Ecto neural progenitor cell (in vitro differentiated cells): ENCODE data around the gene EEF1A1.
A peak's percentile ranks its signal among the peaks of the same experiment; 100 is the strongest.
"Not testable (repeated sequence)": the region's sequence is repeated elsewhere in the genome, so short reads cannot be mapped to it uniquely, and the experiment has no call there.

Source experiments
- DNase-seq: peaks from one replicate; pipeline ENCODE4 v3.0.0-alpha.2; 2018; ENCODE audit warnings: low spot score

Gene EEF1A1

DNA sequence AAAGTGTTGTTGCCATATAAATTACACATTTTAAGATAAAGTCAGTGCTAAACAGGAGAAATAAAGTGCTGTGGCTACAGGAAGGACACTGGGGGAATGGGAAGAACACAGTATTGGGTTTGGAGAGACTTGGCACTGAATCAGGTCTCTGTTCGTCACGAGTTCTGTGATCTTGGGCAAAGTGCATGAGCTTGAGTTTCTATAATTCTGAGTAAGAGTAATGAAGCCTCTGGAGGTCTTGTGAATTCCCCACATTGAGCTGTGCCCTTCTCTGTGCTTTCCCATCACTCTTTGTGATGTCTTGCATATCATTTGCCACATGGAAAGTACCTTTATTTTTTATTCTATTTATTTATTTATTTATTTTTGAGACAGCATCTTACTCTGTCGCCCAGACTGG, 16.8 kb upstream of the EEF1A1 start:
- no peak for DNase-seq

GRCh38 chr6:73534628-73535027, 13.8 kb upstream of the EEF1A1 start:
- DNase-seq, result no peak

DNA sequence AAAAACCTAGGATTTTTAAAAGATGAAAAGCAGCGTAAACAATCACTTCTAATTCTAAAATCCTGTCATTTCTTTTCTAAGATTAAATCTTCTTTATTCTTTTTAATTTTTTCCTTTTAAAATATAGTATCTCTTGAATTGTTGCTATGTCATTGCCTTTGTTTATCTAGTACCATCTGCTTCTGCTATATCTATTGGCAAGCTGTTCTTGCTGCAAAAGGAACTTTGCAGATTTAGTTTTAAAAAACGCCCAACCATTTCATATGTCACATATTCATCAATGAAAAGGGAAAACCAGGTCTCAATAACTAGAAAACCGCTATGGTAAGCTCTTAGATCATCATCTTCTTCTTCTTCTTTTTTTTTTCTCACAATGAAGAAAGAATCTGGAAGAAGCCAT, 11.5 kb upstream of the EEF1A1 start:
- DNase-seq, result no peak

- no peak for DNase-seq
Measured at GRCh38 chr6:73528897-73529296, 8.1 kb upstream of the EEF1A1 start.

- DNase-seq, result no peak
Measured at GRCh38 chr6:73525546-73526330, 4.9 kb upstream of the EEF1A1 start.

DNA sequence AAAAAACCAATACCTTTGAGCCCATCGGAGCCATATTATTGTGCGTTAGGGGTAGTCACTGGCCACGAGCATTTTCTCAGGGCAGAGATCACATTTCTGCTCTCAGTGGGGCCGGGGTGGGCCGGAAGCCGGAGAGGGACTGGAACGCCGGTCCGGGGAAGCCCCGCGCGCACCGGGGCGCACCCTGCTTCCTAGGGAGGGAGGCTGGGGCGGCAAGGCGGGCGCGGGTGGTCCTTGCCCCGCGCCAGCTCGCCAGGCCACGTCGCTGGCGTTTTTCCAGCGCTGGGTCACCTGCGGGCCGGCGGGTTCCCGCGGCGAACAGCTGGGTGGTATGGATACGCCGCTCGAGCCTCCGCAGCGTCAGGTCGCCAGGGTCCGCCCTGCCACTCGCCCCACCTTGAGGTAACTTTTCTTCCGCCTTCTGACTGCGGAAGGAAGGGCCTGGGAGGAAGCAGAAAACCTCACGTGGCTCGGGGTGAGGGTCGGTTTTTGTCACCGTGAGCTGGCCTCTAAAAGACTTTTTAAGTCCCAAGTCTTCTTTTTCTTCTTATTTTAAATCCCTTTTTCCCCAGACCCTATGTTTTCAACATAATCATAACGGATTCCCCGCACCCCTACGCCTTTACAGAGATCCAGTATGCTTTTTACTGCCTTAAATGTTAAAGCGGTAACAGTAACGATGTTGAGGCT, 2.7 kb upstream of the EEF1A1 start:
- DNase-seq, result no peak

- DNase-seq, result no peak
Measured at GRCh38 chr6:73521351-73521985, 636 bp upstream of the EEF1A1 start.

DNA sequence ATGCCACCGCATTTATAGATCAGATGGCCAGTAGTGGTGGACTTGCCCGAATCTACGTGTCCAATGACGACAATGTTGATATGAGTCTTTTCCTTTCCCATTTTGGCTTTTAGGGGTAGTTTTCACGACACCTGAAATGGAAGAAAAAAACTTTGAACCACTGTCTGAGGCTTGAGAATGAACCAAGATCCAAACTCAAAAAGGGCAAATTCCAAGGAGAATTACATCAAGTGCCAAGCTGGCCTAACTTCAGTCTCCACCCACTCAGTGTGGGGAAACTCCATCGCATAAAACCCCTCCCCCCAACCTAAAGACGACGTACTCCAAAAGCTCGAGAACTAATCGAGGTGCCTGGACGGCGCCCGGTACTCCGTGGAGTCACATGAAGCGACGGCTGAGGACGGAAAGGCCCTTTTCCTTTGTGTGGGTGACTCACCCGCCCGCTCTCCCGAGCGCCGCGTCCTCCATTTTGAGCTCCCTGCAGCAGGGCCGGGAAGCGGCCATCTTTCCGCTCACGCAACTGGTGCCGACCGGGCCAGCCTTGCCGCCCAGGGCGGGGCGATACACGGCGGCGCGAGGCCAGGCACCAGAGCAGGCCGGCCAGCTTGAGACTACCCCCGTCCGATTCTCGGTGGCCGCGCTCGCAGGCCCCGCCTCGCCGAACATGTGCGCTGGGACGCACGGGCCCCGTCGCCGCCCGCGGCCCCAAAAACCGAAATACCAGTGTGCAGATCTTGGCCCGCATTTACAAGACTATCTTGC, 725 bp downstream of the EEF1A1 start:
- DNase-seq, result peak; percentile 70

GRCh38 chr6:73518982-73519881, 1.6 kb downstream of the EEF1A1 start:
- not testable (repeated sequence) for DNase-seq

DNA sequence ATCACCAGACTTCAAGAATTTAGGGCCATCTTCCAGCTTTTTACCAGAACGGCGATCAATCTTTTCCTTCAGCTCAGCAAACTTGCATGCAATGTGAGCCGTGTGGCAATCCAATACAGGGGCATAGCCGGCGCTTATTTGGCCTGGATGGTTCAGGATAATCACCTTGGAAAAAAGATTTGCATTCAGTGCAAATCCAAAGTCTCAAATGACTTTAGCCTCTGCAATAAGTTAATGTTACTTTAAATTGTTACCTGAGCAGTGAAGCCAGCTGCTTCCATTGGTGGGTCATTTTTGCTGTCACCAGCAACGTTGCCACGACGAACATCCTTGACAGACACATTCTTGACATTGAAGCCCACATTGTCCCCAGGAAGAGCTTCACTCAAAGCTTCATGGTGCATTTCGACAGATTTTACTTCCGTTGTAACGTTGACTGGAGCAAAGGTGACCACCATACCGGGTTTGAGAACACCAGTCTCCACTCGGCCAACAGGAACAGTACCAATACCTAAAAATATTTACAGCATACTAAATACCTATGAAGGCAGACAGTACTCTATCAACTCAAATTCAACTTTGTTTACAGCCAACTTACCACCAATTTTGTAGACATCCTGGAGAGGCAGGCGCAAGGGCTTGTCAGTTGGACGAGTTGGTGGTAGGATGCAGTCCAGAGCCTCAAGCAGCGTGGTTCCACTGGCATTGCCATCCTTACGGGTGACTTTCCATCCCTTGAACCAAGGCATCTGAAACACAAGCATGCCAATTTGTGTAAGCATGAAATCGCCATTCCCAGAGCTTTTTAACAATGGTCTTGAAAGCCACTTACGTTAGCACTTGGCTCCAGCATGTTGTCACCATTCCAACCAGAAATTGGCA, 2.5 kb downstream of the EEF1A1 start:
- DNase-seq, result not testable (repeated sequence)

DNA sequence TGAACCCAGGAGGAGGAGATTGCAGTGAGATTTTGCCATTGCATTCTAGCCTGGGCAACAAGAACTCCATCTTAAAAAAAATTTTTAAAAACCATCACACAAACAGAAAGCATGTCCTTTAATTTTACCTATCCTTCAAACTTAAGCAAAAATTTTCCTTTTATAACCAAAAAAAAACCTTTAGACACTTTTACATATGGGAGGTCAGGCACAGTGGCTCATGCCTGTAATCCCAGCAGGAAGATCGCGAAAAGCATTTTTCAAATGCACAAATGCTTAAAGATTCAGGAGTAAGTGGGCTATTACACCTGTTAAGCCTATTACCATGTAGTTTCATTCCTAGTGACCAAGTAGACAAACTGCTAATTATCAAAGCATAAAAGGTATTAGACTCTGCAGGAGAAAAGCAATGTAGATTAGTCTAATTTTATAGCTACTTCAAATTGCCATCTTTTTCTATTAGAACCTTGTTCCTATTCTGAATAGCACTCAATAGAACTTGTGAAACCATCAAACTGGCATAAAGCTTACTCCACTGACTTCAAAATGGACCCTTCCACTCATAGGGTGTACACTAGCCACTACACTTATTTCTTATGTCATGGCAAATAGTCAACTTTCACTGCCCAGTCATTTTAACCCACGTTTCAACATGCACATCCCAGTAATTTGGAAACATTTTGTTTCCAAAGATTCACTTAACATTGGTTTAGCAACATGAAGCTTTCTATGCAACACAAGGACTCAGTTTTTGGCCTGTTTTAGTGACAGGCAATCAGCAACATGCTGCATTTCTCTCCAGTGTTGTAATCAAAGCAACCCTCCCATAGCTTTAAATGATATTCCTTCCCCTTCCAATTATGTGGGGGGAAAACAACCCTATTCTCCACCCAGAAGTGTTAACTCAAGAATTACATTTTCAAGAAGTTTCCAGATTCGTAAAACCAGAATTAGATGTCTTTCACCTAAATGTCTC, 4.0 kb downstream of the EEF1A1 start:
- no peak for DNase-seq

GRCh38 chr6:73515204-73515655, 5.6 kb downstream of the EEF1A1 start:
- DNase-seq, result no peak

GRCh38 chr6:73514746-73515110, 6.1 kb downstream of the EEF1A1 start:
- DNase-seq, result no peak

GRCh38 chr6:73513496-73513854, 7.4 kb downstream of the EEF1A1 start:
- DNase-seq, result no peak

DNA sequence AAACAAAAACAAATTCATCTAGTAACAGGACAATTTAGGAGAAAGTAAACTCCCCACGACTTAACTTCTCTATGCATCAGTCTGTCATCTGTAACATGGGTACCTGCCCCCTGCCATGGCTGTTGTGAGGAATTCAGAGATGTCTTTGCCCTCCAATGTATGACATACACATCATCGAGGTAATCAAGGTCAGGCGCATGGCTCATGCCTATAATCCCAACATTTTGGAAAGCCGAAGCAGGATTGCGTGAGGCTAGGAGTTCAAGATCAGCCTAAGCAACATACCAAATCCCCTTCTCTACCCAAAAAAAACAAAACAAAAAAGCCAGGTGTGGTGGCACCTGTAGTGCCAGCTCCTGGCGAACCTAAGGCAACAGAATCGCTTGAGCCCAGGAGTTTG, 9.0 kb downstream of the EEF1A1 start:
- no peak for DNase-seq

GRCh38 chr6:73509851-73510250, 11.0 kb downstream of the EEF1A1 start:
- no peak for DNase-seq

DNA sequence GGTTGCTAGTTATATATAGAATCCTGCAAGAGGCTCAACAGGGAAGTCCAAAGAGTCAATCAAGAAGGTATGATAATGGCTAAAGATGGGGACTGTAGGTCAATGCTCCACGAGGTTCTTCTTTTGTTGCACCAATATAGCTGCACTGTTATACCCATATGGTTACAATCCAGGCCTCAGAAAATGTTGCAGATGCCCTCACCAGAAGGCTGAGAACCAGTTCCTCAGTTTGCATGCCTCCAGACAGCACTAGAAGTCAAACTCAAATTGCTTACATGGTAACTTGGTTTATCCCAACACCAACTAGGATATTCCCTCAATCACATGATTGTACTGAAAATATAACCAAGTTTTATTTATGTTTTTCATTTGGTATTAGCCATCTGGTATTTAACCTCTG, 12.1 kb downstream of the EEF1A1 start:
- no peak for DNase-seq

- no peak for DNase-seq
Measured at GRCh38 chr6:73506246-73506645, 14.6 kb downstream of the EEF1A1 start.

DNA sequence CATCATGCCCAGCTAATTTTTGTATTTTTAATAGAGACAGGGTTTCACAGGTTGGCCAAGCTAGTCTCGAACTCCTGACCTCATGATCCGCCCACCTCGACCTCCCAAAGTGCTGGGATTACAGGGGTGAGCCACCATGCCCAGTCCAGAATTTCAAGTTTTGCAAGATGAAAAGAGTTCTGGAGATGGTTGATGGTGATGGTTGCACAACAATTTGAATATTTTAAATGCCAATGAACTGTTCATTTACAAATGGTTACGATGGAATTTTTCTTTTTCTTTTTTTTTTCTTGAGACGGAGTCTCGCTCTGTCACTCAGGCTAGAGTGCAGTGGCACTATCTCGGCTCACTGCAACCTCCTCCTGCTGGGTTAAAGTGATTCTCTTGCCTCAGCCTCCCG, 15.1 kb downstream of the EEF1A1 start:
- DNase-seq, result not testable (repeated sequence)
